ENCODE results near the gene PSMC2. TPM values are rescaled to one million over a fixed set of nuclear protein-coding genes. Genes with fewer than 3 reads are reported as not detected.

The PSMC2 gene
- 117 TPM for total RNA-seq
- long read RNA-seq, transcript PSMC2-201 (12 exons, 2,637 nt) = major isoform, 93 of 111 reads
- long read RNA-seq, partial matches to known transcripts = 15 of 111 reads
- long read RNA-seq, other reads (novel, unspliced or antisense) = 3 of 111 reads

GRCh38 chr7:103347507-103348267, at the start of gene PSMC2:
Gene PSMC2 (plus strand): TSS chr7:103347643. CDS start chr7:103347712, 69 bp downstream.
- ATAC-seq (peak; percentile 85), DNase-seq (peak; percentile 65)
- intact Hi-C loops (cut with micrococcal nuclease) = no loop called here

DNA sequence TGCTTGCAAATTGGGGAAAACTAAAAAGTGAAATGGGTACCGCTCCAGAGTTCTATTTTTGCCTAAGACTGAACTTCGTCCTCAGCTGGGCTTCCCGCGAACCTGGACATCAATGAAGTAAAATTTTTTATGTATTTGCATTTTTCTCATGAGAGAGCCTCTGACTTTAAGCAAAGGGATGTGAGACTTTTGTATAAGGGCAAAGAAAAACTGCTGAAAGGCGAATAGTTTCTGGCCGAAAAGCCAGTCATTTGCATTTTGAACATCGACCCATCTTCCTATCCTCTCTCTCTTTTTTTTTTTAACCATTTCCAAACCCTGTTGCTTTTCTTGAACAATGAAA, 49.6 kb upstream of the PSMC2 start:
- intact Hi-C loops (cut with micrococcal nuclease) = no loop called here
- ATAC-seq (no peak), DNase-seq (no peak)

DNA sequence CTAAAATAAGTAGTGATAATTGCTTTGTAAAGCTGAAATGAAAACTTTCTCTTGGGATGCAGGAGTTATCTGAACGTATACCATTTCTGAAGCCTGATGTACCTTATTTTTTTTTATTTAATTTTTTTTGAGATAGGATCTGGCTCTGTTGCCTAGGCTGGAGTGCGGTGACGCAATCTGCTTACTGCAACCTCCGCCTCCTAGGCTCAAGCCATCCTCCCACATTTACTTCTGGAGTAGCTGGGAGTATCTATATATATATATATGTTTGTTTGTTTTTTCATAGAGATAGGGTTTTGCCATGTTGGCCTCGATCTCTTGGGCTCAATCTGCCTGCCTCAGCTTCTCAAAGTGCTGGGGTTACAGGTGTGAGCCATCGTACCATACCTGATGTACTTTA, 47.8 kb upstream of the PSMC2 start:
- DNase-seq = no peak
- intact Hi-C loops (cut with micrococcal nuclease) = no loop called here
- ATAC-seq = no peak

DNA sequence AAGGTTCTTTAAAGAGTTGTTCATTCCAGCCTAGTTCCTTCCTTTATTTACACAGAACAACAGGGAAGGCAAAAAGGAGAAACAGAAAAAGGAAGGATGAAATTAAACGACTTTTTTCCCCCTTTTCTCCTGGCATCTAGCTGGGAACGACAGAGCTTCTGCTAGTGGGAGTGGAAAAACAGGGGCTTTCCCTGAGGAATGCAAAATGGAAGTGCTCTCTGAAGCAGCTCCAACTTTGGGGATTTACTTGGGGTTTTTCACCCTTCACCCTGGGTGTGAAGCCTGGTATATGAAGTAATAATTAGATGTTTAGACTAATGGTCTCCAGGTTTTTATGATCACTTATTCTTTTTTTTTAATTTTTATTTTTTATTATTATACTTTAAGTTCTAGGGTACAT, 46.0 kb upstream of the PSMC2 start:
- intact Hi-C loops (cut with micrococcal nuclease) = no loop called here
- ATAC-seq (no peak), DNase-seq (no peak)

DNA sequence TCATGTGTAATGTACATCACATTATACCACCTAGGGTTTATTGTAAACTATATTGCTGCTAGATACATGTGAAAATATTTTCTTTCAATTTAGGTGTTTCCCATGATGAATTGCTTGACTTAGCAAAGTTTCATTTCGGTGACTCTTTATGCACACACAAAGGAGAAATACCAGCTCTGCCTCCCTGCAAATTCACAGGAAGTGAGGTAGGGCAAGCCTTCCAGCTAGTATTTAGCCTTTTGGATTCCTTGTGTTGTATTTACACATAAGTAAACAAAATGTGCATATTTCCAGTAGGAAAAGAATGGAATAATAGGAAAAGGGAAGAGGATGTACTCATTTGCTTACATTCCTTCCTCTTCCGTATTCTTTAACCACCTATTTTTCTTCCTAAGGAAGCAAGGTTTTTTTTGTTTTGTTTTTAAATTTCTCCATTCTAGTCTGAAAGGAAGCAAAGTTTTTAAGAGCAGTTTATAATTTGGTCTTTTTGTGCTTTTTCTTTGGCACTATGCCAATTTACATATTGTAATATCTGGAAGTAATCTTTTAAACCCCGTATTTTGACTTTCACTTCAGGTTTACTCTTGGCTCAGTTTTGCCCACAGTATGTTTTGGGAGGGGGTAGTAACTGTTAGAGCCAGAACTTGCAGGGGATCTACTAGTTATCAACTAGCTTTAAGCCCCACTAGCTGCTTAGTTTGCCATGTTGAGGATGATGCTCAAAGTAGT, 39.8 kb upstream of the PSMC2 start:
- ATAC-seq (no peak), DNase-seq (no peak)
- intact Hi-C loops (cut with micrococcal nuclease) = no loop called here

- DNase-seq (no peak), ATAC-seq (no peak)
- intact Hi-C loops (cut with micrococcal nuclease) = no loop called here
Observed at GRCh38 chr7:103314852-103315251, 32.6 kb upstream of the PSMC2 start.

DNA sequence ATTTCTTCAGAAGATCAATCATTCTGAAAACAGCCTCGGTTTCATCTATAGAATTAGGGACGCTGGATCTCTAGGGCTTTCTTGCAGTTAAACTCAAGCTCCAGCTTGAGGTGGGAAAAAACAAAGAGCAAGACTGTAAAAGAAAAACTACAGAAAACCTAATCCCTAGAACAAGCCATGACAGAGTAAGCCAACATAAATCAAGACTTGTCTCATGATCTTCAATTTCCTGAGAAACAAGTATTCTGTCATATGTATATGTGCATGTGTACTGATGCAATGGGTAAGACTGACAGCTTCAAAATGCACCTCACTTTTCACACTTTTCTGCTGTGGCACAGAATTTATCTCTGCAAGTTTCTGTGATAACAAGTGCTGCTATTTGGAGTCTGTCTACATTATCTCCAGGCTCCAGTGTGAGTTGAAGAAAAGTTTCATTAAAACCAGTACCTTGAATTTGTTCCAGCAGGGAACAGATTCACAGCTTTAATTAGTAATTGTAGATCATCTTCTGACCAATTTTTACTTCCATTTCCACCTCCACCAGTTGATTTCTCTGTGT, 31.0 kb upstream of the PSMC2 start:
- no peak for DNase-seq
- intact Hi-C loops (cut with micrococcal nuclease) = no loop called here
- no peak for ATAC-seq

DNA sequence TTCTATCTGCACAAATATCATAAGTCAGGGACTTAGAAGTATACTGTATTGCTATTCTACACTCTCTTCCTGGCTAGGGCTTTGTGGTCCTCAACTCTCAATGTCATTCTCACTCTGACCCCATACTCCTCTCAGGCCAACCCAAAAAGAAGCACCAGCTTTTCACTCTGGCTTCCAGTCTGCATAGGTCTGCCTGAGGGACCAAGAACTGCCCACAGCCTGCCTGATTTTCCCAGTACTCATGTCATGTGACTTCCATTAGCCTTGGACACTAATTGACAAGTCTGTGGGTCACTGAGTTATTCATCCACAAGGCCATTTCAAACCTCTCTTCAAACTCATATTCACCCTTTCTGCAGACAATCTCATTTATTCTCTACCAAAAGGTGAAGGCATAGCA, 30.4 kb upstream of the PSMC2 start:
- peak; percentile 17 for ATAC-seq
- DNase-seq = no peak
- intact Hi-C loops (cut with micrococcal nuclease) = no loop called here

DNA sequence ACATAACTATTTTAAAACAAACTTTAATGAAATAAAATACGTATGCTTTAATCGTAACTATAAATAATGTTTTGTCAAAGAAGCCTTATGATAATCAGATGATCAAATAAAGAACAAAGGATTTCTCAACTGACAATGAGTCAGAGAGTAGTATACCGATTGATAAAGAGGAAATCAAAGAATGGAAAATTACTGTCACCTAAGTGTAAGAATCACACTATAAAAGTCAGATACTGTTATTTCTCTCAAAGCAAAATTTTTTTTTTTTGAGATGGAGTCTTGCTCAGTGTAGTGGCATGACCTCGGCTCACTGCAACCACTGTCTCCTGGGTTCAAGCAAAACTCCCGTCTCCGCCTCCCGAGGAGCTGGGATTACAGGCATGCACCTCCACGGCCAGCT, 21.7 kb upstream of the PSMC2 start:
- no peak for DNase-seq
- intact Hi-C loops (cut with micrococcal nuclease) = no loop called here
- ATAC-seq = no peak

DNA sequence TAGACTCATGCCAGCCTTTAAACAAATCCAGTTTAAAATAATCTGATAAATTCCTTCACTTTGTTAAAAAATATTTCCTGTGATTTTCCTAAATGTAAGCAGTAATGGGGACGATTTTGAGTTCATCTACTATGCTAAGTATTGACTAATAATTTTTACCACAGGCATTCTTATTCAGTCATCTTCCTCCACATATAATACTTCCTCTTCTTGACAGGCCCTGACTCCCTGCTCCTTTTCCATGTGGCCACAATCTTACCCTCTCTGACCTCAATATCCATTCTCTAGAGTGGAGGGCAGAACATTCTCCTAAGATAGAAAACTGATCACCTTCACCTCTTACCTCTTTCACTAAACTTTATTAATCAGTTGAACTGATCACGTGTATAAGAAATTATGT, 10.7 kb upstream of the PSMC2 start:
- intact Hi-C loops (cut with micrococcal nuclease) = no loop called here

DNA sequence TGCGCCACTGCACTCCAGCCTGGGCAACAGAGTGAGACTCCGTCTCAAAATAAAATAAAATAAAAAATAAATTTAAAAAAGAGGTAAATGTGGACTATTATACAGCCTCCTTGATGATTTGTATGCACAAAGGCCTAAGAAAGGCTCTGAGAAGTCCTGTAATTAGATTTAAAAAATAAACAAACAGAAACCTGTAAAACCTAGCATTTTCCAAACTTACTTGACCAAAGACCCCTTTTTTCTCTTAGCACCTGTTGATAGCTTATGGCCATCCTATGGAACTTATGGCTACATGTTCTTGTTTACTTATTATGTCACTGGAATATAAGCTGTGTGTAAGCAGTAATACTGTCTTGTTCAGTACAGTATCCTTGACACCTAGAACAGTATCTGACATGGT, 8.6 kb upstream of the PSMC2 start:
- no peak for ATAC-seq
- DNase-seq = no peak
- intact Hi-C loops (cut with micrococcal nuclease) = no loop called here

More for the DNA sequence above, 10.7 kb upstream of the PSMC2 start:
- ATAC-seq = no peak
- no peak for DNase-seq

DNA sequence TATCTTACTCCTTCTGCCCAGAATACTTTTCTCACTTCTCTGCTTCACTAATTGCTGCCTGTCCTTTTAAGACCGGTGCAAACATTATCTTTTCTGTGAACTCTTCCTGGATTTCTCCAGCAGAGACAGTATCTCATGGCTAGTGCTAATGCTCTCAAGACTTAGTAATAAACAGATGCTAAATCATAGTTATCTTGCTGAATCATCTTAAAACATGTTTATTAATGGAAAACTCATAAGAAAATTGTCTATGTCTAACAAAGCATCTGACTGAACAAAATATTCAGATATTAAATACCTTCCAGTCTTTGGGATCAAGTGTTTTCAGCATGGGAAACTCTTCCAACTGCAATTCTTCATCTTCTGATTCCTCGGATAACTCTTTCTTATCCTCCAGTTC, 6.0 kb upstream of the PSMC2 start:
- no peak for DNase-seq
- intact Hi-C loops (cut with micrococcal nuclease) = no loop called here
- no peak for ATAC-seq

DNA sequence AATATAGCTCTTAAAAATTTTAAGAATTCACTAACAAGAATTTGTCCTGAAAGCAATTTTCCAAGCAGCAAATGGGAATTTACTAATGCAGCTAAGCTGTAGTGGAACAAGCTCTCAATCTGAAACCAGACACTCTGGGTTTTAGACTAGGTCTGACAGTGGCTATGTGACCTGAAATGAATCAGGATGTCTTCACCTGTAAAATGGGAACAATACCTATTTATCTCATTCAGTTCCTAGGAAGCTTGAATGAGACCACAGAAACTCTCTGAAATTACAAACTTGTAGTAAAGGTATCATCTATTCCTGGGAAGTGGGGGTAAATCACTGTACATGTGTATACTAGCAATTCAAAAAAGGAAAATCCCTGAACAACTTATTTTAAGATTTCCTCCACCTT, 4.1 kb upstream of the PSMC2 start:
- intact Hi-C loops (cut with micrococcal nuclease) = no loop called here
- no peak for ATAC-seq
- no peak for DNase-seq

DNA sequence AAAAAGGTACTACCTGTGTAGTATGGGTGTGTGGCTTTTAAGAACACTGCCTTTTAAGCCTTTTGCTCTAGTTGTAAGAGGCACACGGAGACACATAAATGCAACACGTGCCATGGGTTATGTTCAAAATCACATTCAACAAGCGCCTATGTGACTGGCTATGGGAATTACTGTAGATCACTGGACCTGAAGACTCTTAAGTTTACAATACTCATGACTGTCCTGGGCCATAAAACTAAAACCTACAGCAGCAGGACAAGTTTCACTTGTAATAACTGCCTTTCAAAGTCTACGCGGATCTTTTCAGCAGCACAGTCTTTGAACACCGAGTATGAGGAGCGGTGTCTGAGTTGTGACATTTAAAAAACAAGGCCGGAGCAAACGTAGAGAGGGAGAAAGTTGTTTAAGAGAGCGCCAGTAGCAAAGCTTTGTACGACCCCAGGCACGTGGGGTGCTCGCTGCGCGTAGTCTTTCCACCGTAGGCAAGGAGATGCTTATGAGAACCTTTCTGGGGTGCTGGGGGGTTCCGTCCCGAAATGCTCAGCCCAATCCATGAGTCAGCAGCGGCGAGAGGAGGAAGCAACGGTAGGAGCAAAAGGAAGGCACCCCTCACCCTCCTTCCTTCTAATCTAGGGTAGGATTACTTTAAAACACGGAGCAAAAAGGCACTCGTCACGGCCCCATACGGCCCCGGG, 3.5 kb upstream of the PSMC2 start:
- intact Hi-C loops (cut with micrococcal nuclease) = no loop called here
- DNase-seq (no peak), ATAC-seq (no peak)

DNA sequence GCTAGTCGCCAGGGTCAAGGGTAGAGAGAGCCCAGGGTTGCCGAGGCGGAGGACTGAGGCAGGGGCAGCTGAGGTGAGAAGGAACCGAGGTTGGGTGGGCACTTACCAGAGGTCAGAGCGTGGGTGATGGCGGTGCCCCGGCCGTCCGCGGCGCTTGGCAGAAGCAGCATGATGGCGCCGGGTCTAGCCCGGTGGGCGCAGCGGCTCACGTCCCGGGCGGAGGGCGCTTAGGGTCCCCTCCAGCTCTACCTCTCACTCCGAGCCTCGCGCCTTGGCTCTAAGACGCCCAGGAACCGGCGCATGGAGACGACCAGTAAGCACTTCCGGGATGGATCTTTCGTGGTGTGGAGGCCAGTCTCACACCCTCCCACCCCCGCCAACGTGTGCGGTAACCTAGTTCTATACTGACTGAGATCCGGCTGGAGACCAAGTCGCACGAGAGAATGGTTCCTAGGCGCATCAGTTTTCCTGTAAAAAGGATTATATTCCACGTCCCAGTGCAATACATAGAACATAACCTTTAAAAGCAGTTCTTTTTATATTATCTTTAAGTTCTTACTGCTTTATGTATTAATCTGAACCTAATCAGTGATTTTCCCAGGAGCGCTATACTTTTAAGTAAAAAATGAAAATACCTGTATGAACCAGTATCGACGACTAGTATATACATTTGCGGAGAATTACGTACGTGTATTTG, 2.8 kb upstream of the PSMC2 start, which contains the start of gene DNAJC2:
Gene DNAJC2, minus strand, starts transcription at position 315 of the 697 bp plus-strand sequence. Its CDS starts 145 bp downstream, at position 170.
- peak; percentile 94 for ATAC-seq
- intact Hi-C loops (cut with micrococcal nuclease) = no loop called here

GRCh38 chr7:103346396-103346795, 1.0 kb upstream of the PSMC2 start:
- ATAC-seq (no peak), DNase-seq (no peak)
- intact Hi-C loops (cut with micrococcal nuclease) = no loop called here

More for the DNA sequence above, 2.8 kb upstream of the PSMC2 start, which contains the start of gene DNAJC2:
- peak; percentile 87 for DNase-seq

DNA sequence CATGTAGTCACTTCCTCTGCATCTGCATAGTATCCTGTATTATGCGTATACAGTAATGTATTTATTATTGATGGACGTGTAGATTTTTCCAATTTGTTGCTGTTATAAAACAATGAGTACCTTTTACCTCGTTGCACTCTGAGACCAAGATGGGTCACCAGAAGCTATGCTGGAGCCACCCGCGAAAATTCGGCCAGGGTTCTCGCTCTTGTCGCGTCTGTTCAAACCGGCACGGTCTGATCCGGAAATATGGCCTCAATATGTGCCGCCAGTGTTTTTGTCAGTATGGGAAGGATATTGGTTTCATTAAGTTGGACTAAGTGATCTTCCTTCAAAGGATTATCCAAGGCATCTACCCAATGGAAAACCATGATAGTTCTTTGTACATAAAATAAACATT, 1.0 kb downstream of the PSMC2 start:
- no peak for DNase-seq
- intact Hi-C loops (cut with micrococcal nuclease) = no loop called here
- no peak for ATAC-seq

GRCh38 chr7:103348959-103349358, 1.5 kb downstream of the PSMC2 start:
- ATAC-seq = no peak
- intact Hi-C loops (cut with micrococcal nuclease) = no loop called here
- no peak for DNase-seq

DNA sequence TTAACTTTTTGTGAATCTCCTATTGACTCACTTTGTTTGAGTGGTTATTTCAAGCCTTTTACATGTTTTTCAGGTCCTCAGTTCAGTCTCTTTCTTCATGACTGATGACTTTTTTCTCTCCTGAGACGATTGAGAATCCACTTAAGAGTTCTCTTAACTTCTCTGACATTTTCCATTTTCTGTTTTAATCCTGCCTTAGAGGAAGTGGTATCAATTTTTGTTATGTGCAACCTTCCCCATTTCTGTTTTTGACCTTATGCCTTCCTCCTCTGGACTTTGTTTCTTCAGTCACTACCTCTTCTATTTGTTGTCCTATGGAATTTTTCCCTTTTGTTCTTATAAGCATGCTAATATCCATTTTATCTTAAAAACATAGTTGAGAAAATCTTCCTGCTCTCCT, 2.4 kb downstream of the PSMC2 start:
- no peak for ATAC-seq
- intact Hi-C loops (cut with micrococcal nuclease) = no loop called here
- DNase-seq = no peak

Data from left ventricle myocardium superior (tissue), 1 donor.